H1 (cell line): ENCODE data around the gene FIGNL2. TPM values are rescaled to one million over a fixed set of nuclear protein-coding genes. Genes with fewer than 3 reads are reported as not detected.

ENCODE experiments used
- ASH2L ChIP-seq: fragments of 200-600, 300-600 bp; sonication (generic); IDR thresholded peaks from one replicate; pipeline ENCODE4 v1.7.1; 2017; ENCODE audit warnings: low read length
- HDAC6 ChIP-seq: IDR thresholded peaks from one replicate; pipeline ENCODE4 v1.7.1; 2012; ENCODE audit warnings: low read depth, mild to moderate bottlenecking, inconsistent platforms, low read length, moderate library complexity
- KDM1A ChIP-seq: fragments of 200-600, 300-600 bp; sonication (generic); IDR thresholded peaks from 2 replicates; pipeline ENCODE4 v1.7.1; 2016; ENCODE audit warnings: mild to moderate bottlenecking, low read length, borderline replicate concordance
- MAFK ChIP-seq: IDR thresholded peaks from 2 replicates; pipeline ENCODE4 v1.6.1; 2012; ENCODE audit warnings: low read depth, mild to moderate bottlenecking, improper control_type of control experiment, low read length
- PHF8 ChIP-seq: fragments of 200-600 bp; sonication (generic); conservative IDR thresholded peaks from 2 replicates; pipeline ENCODE4 v1.7.1; 2012; ENCODE audit warnings: low read depth, mild to moderate bottlenecking, inconsistent platforms, low read length, moderate library complexity
- RAD21 ChIP-seq, 2 experiments: IDR thresholded peaks in 1 of 2; conservative IDR thresholded peaks in 1 of 2; 2 replicates each; pipeline ENCODE4 v1.6.1; 2011; ENCODE audit warnings: low read depth in 2 of 2, low read length in 2 of 2, improper control_type of control experiment in 1 of 2, inconsistent platforms in 1 of 2, mild to moderate bottlenecking in 1 of 2, moderate library complexity in 1 of 2
- SP4 ChIP-seq: IDR thresholded peaks from 2 replicates; pipeline ENCODE4 v1.6.1; 2012; ENCODE audit warnings: low read length, inconsistent platforms
- SRF ChIP-seq: IDR thresholded peaks from 2 replicates; pipeline ENCODE4 v1.6.1; 2011; ENCODE audit warnings: mild to moderate bottlenecking, low read depth, low read length, moderate library complexity
- TAF1 ChIP-seq: IDR thresholded peaks from 2 replicates; pipeline ENCODE4 v1.6.1; 2011; ENCODE audit warnings: mild to moderate bottlenecking, low read depth, low read length
- TAF7 ChIP-seq: optimal IDR thresholded peaks from 2 replicates; pipeline ENCODE3; 2011; ENCODE audit warnings: low read depth, mild to moderate bottlenecking, inconsistent platforms, low read length, moderate library complexity, borderline replicate concordance
- TEAD4 ChIP-seq: IDR thresholded peaks from 2 replicates; pipeline ENCODE4 v1.6.1; 2012; ENCODE audit warnings: low read depth, low read length, inconsistent platforms, mixed read lengths
- polyA plus RNA-seq, 7 experiments: library from polyadenylated mRNA; depleted of rRNA in 3 of 7; stranded (reverse) in 5 of 7; unstranded in 2 of 7; fragments of >200 nt in 5 of 7; fragments of 200-250 nt in 2 of 7; gene quantifications; 1 replicate in 5 of 7; 2 replicates in 1 of 7; 4 replicates in 1 of 7; pipeline versions ENCODE4 v1.2.1 to v1.2.3, GENCODE V29; 2011 to 2013; ENCODE audit warnings: missing spikeins in 2 of 7, mixed read lengths in 2 of 7
- total RNA-seq: library from RNA; stranded (reverse); fragmentation: NEBNext Ultra II Directional; extraction: Animal tissue kit (Norgen Biotek cat#: 25700); gene quantifications from 2 replicates; pipeline ENCODE4 v1.2.1, GENCODE V29; 2021
- TF ChIP-seq, protein P1 (sequence below): IDR thresholded peaks from 2 replicates; pipeline ENCODE4 v1.6.1; 2012; ENCODE audit warnings: low read length, inconsistent platforms

The FIGNL2 gene
- total and polyA plus RNA-seq, 2 of the 8 experiments (the other 6 are each of a cell fraction or from before 2014, with no cell fraction given) = 6.5 to 7.1 TPM

GRCh38 chr12:51863933-51864832 lies 15.7 kb upstream of the FIGNL2 start (continued):
- peak; percentile 82 for TF ChIP-seq PHF8
- peak; percentile 53; the same call in 1 of the 2 replicates for TF ChIP-seq TAF1
- TF ChIP-seq, protein P1, sequence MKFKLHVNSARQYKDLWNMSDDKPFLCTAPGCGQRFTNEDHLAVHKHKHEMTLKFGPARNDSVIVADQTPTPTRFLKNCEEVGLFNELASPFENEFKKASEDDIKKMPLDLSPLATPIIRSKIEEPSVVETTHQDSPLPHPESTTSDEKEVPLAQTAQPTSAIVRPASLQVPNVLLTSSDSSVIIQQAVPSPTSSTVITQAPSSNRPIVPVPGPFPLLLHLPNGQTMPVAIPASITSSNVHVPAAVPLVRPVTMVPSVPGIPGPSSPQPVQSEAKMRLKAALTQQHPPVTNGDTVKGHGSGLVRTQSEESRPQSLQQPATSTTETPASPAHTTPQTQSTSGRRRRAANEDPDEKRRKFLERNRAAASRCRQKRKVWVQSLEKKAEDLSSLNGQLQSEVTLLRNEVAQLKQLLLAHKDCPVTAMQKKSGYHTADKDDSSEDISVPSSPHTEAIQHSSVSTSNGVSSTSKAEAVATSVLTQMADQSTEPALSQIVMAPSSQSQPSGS = no peak
- TF ChIP-seq ASH2L = peak; percentile 62
- TF ChIP-seq RAD21 (IDR thresholded peaks at IDR 0.05 in 1 of 2, conservative IDR thresholded peaks at IDR 0.05 in 1 of 2; ENCODE audit: low read depth in 2 of 2, low read length in 2 of 2) = no peak
- no peak for TF ChIP-seq HDAC6
- no peak for TF ChIP-seq TAF7
- TF ChIP-seq SP4 = no peak
- no peak; the same call in 1 of the 2 replicates for TF ChIP-seq MAFK
- no peak for TF ChIP-seq SRF
- TF ChIP-seq KDM1A = 0 out of 2 replicates have a peak, but pooled peaks have one; percentile 34
- peak; percentile 52 for TF ChIP-seq TEAD4
